Measurements from ENCODE around the gene NRP1.
"Not testable (repeated sequence)": the region's sequence is repeated elsewhere in the genome, so short reads cannot be mapped to it uniquely, and the experiment has no call there.

Gene NRP1

DNA sequence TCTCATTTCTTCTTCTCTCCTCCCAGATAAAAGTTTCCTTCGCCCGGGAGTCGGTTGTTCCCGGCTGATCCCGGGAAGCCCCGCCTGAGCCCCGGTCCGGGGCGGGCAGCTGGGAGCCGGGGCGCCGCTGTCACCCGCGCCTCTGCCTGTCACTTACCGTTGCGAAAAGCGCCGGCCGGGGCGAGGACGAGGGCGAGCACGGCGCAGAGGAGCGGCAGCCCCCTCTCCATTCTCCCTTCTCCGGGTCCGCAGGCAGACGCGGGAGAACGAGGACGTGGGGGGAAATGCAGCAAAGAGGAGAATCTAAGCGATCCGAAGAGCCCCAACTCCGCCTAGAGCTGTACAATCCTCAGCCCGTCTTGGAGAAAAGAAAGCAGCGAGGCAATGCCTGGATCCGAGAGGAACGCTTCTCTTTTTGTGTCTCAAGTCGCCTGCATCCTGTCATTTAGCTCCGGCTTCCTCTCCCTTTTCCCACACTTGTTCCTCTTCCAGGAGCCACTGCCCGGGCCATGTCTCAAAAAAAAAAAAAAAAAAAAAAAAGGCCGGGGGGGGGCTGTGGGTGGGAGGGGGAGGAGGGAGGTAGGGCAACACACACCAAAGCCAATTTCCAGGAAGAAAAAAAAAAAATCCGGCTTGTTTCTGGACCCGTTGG is at the start of gene NRP1:
Gene NRP1 (minus strand): TSS at position 515 of the 652 bp plus-strand sequence. CDS start 285 bp downstream, at position 230.
- peak; percentile 39 for DNase-seq

DNA sequence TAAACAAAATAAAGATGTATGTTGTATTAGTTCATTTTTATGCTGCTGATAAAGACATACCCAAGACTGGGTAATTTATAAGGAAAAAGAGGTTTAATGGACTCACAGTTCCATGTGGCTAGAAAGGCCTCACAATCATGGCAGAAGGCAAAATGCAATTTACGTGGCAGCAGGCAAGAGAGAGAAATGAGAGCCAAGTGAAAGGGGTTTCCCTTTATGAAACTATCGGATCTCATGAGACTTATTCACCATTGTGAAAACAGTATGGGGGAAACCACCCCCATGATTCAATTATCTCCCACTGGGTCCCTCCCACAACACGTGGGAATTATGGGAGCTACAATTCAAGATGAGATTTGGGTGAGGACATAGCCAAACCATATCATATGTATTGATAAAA is 49.7 kb upstream of the NRP1 start:
- DNase-seq, result not testable (repeated sequence)

DNA sequence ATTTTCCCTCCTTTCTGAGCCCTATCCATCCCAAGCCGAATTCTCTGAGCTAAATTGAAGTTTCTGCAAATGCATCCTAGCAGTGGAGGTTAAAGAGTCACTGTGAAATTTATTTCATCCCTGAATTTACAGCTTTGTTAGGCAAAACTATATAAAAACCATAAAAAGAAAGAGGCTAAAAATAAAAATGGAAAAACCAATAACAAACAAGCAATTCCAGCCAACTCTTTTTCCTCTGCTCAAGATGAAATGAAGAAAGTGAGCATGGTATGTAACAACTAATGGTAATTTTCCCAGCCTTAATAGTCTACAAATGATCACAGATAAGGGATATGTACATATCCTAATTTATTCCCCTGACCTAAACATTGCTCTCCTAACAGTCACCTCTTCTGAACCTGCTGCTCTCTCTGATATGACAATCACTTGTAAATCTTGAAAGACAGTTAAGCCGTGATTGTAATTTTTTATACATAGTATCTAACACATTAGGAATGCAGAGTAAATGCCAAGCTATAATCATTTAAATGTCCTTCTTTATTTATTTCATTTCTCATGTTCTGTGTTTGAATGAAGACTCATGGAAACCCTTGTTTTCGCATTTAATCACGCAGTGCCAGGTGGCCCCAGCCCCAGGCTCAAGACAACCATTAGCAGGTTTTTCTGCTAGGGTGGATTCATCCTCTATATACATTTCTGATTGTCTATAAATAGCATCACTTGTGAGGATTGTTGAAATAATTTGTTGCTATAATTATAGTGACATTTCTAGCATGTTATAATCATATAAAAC is 48.6 kb upstream of the NRP1 start:
- no peak for DNase-seq

DNA sequence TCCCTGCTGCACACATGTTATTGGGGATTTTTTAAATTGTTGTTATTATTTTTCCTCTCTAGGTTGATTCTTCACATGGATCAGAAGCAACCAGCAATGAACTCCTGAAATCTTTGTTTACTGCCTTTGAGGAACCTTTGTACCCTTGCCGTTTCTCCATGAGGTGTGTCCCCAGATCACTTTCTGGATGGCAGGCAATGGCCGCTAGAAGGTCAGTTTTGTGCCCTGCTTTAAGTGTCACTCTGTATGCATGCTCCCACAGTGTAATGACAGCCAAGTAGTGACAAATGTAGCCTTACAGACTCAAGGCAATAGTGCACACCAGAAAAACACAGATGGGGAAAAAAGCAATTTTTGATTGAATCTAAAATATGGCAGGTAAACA is 47.7 kb upstream of the NRP1 start:
- no peak for DNase-seq

DNA sequence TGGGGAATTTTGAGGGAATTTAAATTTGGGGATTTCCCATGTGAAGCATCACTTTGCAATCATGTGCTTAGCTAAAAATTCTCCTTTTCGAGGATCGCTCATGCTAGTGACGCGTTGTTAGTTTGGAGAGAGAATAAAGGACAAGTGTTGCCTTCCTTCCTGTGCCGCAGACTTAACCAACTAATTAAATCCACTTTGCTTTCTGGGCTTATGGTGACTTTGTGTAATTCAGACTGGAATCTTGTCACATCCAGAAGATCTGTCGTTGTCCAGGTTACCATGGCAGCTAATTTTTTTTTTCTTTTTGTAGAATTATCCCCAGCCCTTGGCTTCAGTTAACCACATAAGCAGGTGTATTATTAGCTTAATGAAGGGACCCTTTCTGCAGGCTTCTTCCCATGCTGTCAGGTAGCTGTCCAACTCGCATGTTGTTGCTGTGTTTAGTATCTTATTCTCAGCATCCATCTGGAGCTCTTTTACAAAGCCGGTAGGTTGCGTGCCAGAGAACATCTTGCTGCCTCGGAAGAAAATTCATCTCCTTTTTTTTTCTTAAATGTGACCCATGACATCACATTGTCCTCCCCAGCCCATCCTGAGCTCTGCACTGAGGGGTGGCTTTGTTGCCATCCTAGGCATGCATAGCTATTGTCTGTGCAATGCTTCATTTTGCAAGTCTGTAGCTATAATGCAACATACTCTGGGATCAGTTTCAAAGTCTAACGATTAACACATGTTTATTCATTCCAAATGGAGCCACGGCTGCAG is 47.2 kb upstream of the NRP1 start:
- DNase-seq, result no peak

DNA sequence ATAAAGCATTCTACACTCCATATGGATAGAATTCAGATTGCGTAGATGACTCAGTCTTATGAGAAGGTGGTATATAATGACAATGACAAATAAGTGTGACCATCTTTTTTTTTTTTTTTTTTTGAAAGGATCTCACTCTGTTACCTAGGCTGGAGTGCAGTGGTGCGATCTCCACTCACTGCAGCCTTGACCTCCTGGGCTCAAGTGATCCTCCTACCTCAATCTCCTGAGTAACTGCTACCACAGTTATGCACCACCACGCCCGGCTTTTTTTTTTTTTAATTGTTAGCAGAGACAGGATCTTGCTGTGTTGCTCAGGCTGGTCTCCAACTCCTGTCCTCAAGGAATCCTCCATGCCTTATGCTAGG is 43.2 kb upstream of the NRP1 start:
- no peak for DNase-seq

DNA sequence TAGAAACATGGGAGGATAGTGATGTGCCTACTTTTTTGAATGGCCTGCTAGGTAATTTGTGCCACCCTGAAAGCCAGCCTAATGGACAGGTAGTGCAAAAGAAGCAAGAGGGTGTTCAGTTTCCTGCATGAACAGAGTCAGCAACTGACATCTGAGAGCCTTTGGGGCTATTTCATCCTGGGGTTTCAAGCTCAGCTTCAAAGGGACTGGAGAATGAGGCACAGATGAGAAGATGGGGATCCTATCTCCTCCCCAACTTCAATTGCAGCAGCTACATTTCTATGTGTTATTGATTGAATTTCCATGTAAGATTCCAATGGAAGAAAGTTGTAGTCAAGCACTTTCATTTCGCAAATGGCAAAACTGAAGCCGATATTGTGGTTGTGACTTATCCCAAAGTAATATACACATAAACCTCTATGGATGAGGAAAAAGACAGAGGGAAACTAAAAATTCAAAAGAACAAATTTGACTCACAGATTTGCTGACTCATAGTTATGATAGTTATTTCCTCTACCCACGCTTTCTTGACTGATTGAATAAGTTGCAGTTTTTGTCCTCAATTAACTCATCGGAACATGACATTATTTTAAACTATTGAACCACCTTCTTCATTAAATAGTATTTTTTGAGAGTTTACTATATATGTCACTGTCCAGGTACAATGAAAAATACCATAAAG is 42.6 kb upstream of the NRP1 start:
- no peak for DNase-seq

DNA sequence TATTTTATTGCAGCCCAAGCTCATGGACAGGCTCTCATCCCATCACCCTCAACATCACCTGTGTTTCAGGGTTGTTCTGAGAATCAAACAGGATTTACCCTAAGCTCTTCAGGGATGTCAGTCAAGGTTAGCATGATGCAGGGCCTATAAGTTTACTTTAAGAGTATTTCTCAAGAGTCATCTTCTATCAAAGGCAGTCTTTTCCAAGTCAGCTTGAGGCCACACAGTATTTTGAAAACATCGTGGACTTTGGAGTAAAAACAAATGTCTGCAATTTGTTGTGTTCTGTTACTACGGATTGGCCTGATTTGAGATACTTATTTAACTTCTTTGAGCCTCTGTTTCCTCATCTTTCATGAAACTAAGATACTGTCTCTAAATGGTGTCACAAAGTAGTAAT is 42.0 kb upstream of the NRP1 start:
- no peak for DNase-seq

DNA sequence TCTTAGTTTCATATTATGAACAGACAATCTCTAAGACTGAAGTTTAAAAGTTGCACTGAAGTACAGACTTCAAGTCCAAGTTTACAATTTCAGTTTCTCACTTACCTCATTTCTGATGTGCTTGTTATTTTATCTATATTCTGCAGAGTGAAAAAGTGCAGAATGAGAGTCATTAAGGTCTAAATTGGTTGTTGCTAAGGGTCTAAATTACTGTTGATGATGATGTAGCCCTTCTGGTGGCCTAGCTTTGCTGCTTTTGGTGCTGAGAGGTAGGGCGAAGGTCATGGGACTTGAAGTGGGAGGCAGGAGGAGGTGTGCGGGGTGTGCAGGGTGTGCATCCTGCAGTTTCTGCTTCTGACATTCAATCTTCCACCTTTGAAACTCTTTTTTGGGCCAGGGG is 38.8 kb upstream of the NRP1 start:
- DNase-seq, result no peak

DNA sequence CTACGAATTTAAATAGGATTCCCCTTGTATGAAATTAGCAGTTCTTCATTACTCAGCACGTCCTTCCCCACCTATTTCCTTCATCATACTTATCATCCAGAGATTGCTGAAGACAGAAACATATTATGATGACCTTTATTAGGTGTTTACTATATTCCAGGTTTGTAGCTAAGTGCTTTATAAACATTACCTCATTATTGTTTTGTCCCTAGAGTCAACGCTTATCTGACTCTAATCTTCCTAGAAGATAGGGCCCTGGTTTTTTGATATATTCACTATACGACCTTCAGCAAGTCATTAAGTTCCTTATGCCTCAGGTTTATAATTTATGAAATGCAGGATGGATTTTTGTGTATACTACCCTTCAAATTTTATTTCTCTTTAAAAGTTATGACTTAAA is 36.8 kb upstream of the NRP1 start:
- DNase-seq, result no peak

DNA sequence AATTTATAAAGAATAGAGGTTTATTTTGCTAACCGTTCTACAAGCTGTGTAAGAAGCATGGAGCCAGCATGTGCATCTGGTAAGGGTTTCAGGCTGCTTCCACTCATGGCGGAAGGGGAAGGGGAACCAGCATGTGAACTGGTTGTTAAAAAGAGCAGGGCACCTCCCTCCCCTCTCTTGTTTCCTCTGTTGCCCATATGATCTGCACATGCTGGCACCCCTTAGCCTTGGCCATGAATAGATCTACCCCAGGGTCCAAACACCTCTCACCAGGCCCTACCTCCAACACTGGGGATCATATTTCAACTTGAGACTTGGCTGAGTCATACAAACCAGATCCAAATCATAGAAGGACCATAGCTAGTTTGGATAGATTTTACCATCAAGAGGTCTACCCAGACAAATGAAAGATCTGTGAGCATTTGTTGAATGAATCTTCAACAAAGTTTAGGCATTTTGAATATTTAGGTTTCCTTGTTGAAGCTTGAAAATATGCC is 36.0 kb upstream of the NRP1 start:
- DNase-seq, result no peak

DNA sequence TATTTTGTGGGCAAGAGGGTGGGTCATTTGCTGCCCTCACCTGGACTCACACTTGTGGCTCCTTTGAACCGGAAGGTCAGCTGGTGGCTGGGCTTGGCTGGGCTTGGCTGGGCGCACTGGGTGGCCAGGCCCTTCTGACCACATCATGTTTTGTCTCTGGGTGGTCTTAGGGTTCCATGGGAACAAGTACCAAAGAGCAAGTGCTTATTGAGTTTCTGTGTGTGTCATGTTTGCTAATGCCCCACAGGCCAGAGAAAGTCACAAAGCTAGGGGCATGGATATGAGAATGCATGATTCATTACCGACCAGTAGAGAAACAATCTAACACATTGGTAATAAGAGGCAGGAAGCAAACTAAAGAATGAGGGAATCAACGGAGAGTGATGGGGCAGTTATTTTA is 33.6 kb upstream of the NRP1 start:
- no peak for DNase-seq

DNA sequence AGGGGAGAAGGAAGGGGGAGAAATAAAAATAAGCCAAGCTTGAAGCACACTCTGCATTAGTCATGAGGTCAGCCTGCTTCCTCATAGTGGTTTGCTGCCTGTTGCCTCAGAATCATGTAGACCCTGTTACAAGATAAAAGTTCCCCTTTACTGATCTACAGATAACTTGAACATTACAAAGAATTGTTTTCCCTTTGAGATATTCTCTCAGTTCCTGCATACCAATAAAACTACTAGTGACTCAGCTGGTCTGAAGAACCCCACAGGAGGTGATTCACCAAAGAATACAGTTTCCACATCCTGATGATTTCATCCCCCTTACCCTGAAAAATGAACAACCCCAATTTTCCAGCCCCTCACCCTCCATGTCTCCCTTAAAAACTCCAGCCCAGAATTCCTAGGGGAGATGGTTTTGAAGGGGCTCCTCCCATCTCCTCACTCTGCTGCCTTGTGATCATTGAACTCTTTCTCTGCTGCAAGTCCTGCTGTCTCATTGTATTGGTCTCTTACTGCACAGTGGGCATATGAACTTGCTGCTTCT is 31.5 kb upstream of the NRP1 start:
- peak; percentile 42 for DNase-seq

DNA sequence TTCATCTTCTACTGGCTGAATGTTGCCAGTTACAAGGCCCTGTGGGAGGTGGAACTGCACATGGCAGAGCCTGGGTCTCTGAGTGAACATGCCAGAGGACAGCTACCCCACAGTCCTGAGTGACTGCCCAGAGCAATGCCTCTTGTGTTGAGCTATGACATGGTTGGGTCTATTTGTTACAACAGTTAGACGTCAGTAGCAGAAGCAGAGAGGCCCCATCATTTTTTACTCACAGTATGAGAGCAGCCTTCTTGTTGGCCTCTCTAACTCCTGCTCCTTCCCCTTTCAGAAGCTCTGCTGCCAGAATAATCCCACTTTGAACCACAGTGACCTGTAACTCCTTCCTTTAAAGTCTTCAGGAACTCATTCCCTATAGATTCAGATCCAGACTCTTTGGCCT is 30.8 kb upstream of the NRP1 start:
- DNase-seq, result no peak

DNA sequence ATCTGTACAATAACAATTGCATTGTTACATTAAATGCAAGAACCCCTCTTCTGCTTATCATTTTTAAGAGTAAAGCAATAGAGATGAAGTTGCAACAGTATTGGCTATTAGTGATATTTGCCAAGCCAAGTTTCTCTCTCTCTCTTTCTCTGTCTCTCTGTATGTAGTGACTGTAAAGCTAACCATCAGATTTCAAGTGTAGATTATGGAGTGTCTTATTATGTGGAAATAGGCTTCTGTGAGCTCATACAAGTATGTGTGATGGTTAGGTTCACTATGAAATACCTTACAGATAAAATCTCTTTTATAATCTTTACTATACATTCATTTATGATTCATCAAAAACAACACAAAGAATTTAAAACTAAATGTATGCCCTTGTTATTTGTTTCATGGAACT is 28.6 kb upstream of the NRP1 start:
- no peak for DNase-seq

DNA sequence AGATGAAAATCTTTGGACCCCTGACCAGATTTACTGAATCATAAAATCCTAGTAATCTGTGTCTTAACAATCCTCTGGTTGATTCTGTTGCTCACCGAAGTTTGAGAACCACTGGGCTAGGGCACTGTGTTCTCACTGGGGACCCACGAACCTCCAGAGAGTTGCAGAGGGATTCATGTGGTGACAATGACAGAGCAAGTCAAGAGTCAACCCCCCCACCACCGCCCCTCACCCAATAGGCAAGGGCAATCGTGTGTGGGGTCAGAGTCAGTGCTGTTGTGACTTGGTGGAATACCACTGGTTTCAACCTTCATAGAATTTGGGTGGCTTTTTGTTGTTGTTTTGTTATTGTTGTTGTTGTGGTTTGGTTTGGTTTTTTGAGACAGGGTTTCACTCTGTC is 23.5 kb upstream of the NRP1 start:
- no peak for DNase-seq

DNA sequence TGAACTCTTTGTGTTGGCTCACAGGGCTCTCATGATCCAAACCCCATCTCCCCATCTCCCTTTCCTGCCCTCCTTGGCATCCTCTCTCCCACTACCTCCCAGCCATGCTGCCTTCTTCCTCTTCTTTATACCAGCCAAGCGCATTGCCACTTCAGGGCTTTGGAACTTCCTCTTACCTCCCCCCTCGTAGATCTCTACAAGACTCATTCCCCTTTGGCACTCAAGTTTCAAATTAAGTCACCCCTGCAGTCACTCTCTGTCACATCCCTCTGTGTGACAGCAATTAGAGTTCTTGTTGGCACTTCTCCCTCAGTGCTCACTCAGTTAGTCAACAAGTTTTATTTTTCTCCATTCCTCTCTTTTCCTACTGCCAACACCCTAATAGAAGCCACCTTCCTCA is 20.8 kb upstream of the NRP1 start:
- DNase-seq, result no peak

DNA sequence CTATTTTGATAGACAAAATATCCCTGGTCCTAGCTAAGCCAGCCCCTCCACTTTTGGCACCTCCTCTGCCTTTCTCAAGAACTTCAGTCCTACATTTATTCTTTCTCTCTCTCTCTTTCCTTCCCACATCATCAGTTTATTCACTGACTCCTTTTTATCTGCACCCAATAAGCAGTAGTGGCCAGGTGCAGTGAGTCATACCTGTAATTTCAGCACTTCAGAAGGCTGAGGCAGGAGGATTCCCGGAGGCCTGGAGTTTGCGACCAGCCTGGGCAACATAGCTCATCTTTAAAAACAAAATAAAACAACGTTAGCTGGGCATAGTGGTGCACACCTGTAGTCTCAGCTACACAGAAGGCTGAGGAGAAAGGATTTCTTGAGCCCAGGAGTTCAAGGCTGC is 19.4 kb upstream of the NRP1 start:
- DNase-seq, result no peak

DNA sequence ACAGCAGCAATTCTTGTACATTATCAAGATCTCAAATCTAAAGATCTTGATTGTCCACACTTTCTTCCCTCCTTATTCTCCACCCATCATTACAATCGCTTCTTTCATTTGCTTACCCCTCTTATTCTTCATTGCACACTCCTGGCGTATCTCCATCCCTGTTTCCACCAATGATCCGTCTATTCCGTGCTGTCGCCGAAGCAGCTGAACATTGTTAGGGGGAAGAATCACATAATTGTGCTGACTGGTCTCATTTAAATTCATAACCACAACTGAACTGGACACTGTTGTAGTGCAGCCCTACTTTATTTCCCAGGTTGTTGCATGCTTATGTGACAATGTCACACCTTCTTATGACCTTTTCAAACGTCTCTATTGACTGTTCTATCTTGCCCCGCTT is 18.9 kb upstream of the NRP1 start:
- DNase-seq, result no peak

DNA sequence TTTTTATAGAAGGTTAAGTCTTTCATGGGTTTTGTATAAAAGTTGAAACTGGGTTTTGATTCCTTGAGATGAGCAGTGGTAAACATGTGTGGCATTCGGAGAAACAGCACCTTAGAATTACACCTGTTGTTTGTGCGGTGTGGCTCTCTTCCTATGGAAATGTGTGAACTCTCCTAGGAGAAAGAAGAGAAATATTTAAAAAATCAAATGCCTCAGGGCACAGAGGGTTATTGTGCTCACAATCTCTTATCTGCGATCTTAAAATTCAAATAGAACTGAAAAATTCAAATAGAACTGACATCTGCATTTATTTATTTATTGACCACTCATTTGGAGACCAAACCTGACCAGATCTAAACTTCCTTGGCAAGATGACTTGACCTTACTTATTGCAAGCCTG is 18.1 kb upstream of the NRP1 start:
- DNase-seq, result no peak

DNA sequence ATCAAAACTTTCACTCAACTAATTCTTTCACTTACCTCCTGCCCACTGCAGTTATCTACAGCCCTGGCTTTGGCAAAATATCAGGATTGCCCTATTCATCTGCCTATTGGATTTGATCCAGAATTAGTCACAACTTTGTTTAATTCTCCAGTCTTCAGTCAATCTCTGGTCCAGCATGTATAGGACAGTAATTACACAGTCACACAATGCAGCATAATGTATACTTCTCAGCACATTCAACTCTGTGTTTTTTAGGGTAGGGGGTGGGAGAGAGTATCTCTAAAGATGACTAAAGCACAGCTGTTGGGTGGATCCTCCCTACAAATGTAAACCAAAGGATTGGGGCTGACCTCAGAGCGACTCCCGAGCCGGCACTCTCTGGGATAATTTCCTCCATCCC is 17.7 kb upstream of the NRP1 start:
- DNase-seq, result no peak

DNA sequence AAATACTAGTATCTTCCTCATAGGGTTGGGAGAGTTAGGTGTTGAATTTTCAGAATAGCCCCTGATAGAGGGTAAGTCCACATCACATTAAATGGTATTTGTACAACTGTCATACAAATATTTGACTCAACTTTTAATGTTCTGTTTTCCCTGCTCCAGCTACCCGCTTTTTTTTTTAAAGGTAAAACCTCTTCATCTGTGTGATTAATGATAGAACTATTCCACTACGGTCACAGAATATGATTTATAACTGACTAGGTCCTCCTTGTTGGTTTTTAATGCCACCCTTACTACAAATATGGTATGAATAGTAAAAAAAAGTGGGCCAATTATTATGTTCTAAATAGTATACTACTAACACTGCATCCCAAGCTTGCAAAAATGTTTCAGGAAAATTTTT is 15.6 kb upstream of the NRP1 start:
- no peak for DNase-seq

DNA sequence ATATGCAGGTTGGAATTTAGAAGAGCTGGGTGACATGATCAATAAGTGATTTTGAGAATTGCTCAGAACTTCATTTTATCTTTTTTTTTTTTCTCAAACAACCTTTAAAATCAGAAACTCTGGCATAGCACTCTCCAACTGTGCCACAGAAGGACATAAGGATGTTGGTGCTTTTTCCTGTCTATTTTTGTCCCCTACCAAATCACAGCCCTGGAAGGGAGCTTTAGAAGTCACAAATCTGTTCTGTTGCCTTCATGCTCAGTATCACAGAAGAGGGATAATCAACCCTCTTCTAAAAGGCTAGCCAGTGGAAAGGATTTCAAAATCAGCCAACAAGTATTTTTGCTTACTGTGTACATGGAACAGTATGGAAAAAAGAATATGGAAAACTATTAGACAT is 14.8 kb upstream of the NRP1 start:
- DNase-seq, result no peak
